ENCODE data around the gene CHAT. TPM values are rescaled to one million over a fixed set of nuclear protein-coding genes. Genes with fewer than 3 reads are reported as not detected.

CHAT gene
- total RNA-seq, 3 donors from 2014 or later (not counting 1 experiment from before 2014, with no cell fraction given) = not detected

DNA sequence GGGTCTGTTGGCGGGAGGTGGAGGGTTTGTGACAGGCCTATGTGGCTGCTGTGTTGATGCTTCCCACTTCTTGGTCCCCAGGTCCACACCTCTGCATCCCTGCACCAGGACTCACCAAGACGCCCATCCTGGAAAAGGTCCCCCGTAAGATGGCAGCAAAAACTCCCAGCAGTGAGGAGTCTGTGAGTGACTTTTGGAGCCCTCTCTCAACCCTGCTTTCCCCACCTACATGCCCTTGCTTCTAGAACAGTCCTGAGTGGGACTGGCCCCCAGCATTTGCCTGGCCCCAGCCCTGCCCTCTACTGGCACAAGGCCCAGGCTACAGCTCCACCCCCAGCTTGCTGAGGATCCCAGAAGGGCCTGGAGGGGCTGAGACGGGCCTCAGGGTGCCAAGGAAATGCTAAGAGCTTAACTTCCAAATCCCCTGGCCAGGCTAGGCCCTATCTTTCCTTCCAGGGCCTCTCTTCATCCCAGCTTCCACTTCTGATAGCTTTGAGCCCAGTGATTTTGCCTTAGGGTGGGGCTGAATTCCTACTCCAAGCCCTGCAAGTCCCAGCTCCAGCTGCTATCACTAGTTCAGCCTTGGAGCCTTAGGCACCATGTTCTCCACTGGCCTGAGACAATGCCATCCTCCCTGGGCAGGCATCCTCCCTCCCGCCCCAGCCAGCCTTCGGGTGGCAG, 2.7 kb downstream of the CHAT start:
- no peaks in the 10 kb centered on the region for H3K36me3 ChIP-seq (ENCODE audit: control insufficient read depth, insufficient read depth, low read length)

DNA sequence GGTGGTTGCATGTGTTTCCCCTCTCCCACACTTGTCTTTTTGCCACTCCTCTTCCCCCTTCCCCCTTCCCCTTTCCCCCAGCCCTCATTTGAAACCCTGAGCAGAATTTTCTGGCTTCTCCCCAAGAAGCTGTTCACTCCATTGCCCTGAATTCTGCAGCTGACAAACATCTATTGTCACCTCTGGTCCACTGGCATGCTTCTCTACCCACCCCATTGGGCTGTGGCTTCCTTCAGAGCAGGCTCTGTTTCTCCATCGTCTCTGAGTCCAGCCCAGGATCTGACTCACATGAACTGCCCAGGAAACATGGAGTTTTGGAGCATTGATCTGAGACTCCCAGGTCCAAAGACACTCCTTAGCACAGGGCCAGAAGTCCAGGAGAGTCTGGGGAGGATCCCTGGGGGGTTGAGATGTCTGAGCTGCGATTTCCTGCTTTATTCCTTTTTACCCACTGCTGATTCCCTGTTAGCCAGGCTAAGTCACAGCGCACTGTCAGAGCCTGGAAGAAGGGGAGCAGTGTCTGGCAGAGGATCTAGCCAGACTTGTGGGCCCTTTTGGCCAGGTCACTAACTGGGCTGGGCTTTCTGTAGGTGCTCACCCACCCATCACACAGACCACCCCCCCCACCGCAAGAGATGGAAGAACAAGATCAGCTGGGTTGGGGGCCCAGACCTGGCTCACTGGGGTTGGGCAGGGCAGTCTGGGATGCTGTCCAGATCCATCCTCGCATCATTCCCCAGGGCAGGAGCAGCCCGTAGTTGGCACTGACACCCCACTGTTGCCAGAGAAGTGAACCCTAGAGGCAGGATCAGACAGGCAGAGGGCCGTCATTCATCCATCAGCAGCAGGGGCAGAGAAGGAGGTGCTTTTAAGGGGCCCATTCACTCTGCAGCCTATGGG, 3.5 kb downstream of the CHAT start:
- no peak overlapping the region for H3K27ac ChIP-seq (ENCODE audit: low read length)
- 70% methylated on average over 7 of the region's 7 CpGs for WGBS (ENCODE audit: insufficient coverage)
- H3K27me3 Mint-ChIP-seq (ENCODE audit: low read depth in 2 of 2) = peaks cover 56% of the 10 kb centered on the region in 2 donors
- ATAC-seq (no peak), DNase-seq (no peak)
- H3K36me3 Mint-ChIP-seq = no peaks in the 10 kb centered on the region
- peaks cover 0 to 9% of the 10 kb centered on the region in 2 donors for H3K4me1 Mint-ChIP-seq
- peaks cover 27% of the 10 kb centered on the region for H3K27me3 ChIP-seq (ENCODE audit: control insufficient read depth, insufficient read depth, low read length)
- peaks cover 4% of the 10 kb centered on the region for H3K4me1 ChIP-seq (ENCODE audit: control insufficient read depth, insufficient read depth, low read length)
- intact Hi-C loops (cut with micrococcal nuclease) = no loop called here
- no peaks in the 10 kb centered on the region for H3K9me3 ChIP-seq (ENCODE audit: control insufficient read depth, insufficient read depth, low read length)
- H3K4me3 ChIP-seq (ENCODE audit: low read length) = no peak overlapping the region
- H3K9me3 Mint-ChIP-seq = no peaks in the 10 kb centered on the region
- TF ChIP-seq, protein P1, sequence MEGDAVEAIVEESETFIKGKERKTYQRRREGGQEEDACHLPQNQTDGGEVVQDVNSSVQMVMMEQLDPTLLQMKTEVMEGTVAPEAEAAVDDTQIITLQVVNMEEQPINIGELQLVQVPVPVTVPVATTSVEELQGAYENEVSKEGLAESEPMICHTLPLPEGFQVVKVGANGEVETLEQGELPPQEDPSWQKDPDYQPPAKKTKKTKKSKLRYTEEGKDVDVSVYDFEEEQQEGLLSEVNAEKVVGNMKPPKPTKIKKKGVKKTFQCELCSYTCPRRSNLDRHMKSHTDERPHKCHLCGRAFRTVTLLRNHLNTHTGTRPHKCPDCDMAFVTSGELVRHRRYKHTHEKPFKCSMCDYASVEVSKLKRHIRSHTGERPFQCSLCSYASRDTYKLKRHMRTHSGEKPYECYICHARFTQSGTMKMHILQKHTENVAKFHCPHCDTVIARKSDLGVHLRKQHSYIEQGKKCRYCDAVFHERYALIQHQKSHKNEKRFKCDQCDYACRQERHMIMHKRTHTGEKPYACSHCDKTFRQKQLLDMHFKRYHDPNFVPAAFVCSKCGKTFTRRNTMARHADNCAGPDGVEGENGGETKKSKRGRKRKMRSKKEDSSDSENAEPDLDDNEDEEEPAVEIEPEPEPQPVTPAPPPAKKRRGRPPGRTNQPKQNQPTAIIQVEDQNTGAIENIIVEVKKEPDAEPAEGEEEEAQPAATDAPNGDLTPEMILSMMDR (IDR thresholded peaks at IDR 0.05) = no peak
- H3K36me3 ChIP-seq (ENCODE audit: control insufficient read depth, insufficient read depth, low read length) = no peaks in the 10 kb centered on the region
- H3K27ac Mint-ChIP-seq = no peak overlapping the region
- no peak overlapping the region for H3K4me3 Mint-ChIP-seq

More for the DNA sequence above, 2.7 kb downstream of the CHAT start:
- no peaks in the 10 kb centered on the region for H3K36me3 Mint-ChIP-seq
- no peaks in the 10 kb centered on the region for H3K9me3 Mint-ChIP-seq
- H3K4me1 Mint-ChIP-seq = peaks cover 6 to 15% of the 10 kb centered on the region in 2 donors
- ATAC-seq (no peak), DNase-seq (no peak)
- peaks cover 64% of the 10 kb centered on the region in 2 donors for H3K27me3 Mint-ChIP-seq (ENCODE audit: low read depth in 2 of 2)
- H3K4me3 Mint-ChIP-seq = no peak overlapping the region
- WGBS (ENCODE audit: insufficient coverage) = 78% methylated on average over 6 of the region's 6 CpGs
- TF ChIP-seq, protein P1 (IDR thresholded peaks at IDR 0.05) = no peak
- Histone ChIP-seq H3K4me1 (ENCODE audit: control insufficient read depth, insufficient read depth, low read length) (peaks cover 4% of the 10 kb centered on the region), H3K27ac (ENCODE audit: low read length) (no peak overlapping the region), H3K9me3 (ENCODE audit: control insufficient read depth, insufficient read depth, low read length) (no peaks in the 10 kb centered on the region), H3K4me3 (ENCODE audit: low read length) (no peak overlapping the region), H3K27me3 (ENCODE audit: control insufficient read depth, insufficient read depth, low read length) (peaks cover 30% of the 10 kb centered on the region)
- H3K27ac Mint-ChIP-seq = no peak overlapping the region
- intact Hi-C loops (cut with micrococcal nuclease) = no loop called here

DNA sequence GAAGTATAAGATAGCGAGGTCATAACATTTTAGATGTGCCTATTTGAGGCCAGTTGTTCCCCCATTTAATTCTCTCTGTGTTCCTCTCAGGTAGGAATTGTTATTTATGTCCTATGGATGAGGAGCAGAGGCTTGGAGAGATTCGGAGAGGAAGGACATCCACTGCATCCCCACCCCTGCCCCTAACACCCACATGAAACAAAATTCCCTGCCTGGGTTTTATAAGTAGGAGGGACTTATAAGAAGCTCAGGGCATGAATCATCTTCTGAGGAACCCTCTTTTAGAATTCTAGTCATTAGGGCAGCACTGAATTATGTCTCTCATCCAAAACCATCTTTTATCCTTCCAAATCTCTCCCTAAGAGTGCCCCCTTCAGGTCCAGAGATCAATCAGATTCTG, 5.0 kb downstream of the CHAT start:
- WGBS (ENCODE audit: insufficient coverage) = no CpG with 5 or more reads among the region's 2 CpGs
- no peak for ATAC-seq
- Histone ChIP-seq H3K9me3 (ENCODE audit: control insufficient read depth, insufficient read depth, low read length) (no peaks in the 10 kb centered on the region), H3K27me3 (ENCODE audit: control insufficient read depth, insufficient read depth, low read length) (peaks cover 20% of the 10 kb centered on the region), H3K27ac (ENCODE audit: low read length) (no peak overlapping the region), H3K4me3 (ENCODE audit: low read length) (no peak overlapping the region), H3K4me1 (ENCODE audit: control insufficient read depth, insufficient read depth, low read length) (peaks cover 4% of the 10 kb centered on the region), H3K36me3 (ENCODE audit: control insufficient read depth, insufficient read depth, low read length) (no peaks in the 10 kb centered on the region)
- TF ChIP-seq, protein P1 (IDR thresholded peaks at IDR 0.05) = no peak
- intact Hi-C loops (cut with micrococcal nuclease) = no loop called here
- Mint-ChIP-seq H3K4me1 (peaks cover 0 to 2% of the 10 kb centered on the region in 2 donors), H3K9me3 (no peaks in the 10 kb centered on the region), H3K27ac (no peak overlapping the region), H3K4me3 (no peak overlapping the region), H3K27me3 (ENCODE audit: low read depth in 2 of 2) (peaks cover 42 to 43% of the 10 kb centered on the region in 2 donors), H3K36me3 (no peaks in the 10 kb centered on the region)
- DNase-seq = no peak
